CD4-positive, alpha-beta T cell (primary cell): ENCODE measurements around the gene TRAF3IP3. TPM values are rescaled to one million over a fixed set of nuclear protein-coding genes. Genes with fewer than 3 reads are reported as not detected.

Source experiments
- ATAC-seq: fragments of 200-7000 bp; cut with Tn5 transposase; one replicate; pipeline ENCODE4 v1.10.0; 2022; ENCODE audit warnings: mild to moderate bottlenecking; ENCODE audit not compliant: poor library complexity
- CTCF ChIA-PET: fragments of 350-600 bp; sonication (Branson Sonifier 250); formaldehyde crosslinking; loops from one replicate; lab custom pipeline; 2021; ENCODE audit warnings: antibody characterized with exemption, inconsistent platforms; lab: Charles Lee
- POLR2A ChIA-PET: fragments of 350-600 bp; sonication (Branson Sonifier 250); formaldehyde crosslinking; loops from one replicate; lab custom pipeline; 2021; ENCODE audit warnings: antibody characterized with exemption, inconsistent platforms; lab: Charles Lee
- DNase-seq, 14 experiments: peaks; one replicate each; pipeline ENCODE4 v3.0.0-alpha.2; 2013 to 2020; ENCODE audit warnings: mixed read lengths in 2 of 14
- H3K27ac ChIP-seq, 2 donors: one replicate each; pipeline versions ENCODE4 v1.5.1 to v1.7.0; 2013; ENCODE audit warnings: low read length in 2 of 2, low read depth in 1 of 2, mild to moderate bottlenecking in 1 of 2
- H3K27me3 ChIP-seq, 2 experiments: 1 replicate in 1 of 2; 2 replicates in 1 of 2; pipeline versions ENCODE4 v1.6.1 to v1.7.0; 2013; ENCODE audit warnings: low read length in 2 of 2, control low read depth in 1 of 2, mild to moderate bottlenecking in 1 of 2, moderate library complexity in 1 of 2; ENCODE audit not compliant: insufficient read depth in 2 of 2, control insufficient read depth in 1 of 2
- H3K36me3 ChIP-seq: one replicate; pipeline ENCODE4 v1.6.1; 2013; ENCODE audit warnings: low read length, control low read depth; ENCODE audit not compliant: insufficient read depth
- H3K4me1 ChIP-seq: one replicate; pipeline ENCODE4 v1.6.1; 2013; ENCODE audit warnings: low read length, control low read depth; ENCODE audit not compliant: insufficient read depth
- H3K4me3 ChIP-seq: one replicate; pipeline ENCODE4 v1.5.1; 2013; ENCODE audit warnings: mild to moderate bottlenecking, low read length, moderate library complexity
- H3K9me3 ChIP-seq, 2 experiments: 1 replicate in 1 of 2; 2 replicates in 1 of 2; pipeline versions ENCODE4 v1.6.1 to v1.7.0; 2013; ENCODE audit warnings: low read length in 2 of 2, mild to moderate bottlenecking in 2 of 2, control low read depth in 1 of 2, moderate library complexity in 1 of 2; ENCODE audit not compliant: control insufficient read depth in 1 of 2, insufficient read depth in 1 of 2
- H3K27ac Mint-ChIP-seq: one replicate; pipeline ENCODE4 v1.8.0; 2020; ENCODE audit warnings: mixed read lengths
- H3K27me3 Mint-ChIP-seq: one replicate; pipeline ENCODE4 v1.8.0; 2021; ENCODE audit warnings: mixed read lengths
- H3K36me3 Mint-ChIP-seq: one replicate; pipeline ENCODE4 v1.8.0; 2021; ENCODE audit warnings: low read depth, mixed read lengths
- H3K4me1 Mint-ChIP-seq: one replicate; pipeline ENCODE4 v1.8.0; 2021; ENCODE audit warnings: low read depth, mixed read lengths
- H3K4me3 Mint-ChIP-seq: one replicate; pipeline ENCODE4 v1.8.0; 2020; ENCODE audit warnings: mild to moderate bottlenecking, mixed read lengths
- H3K9me3 Mint-ChIP-seq: one replicate; pipeline ENCODE4 v1.8.0; 2020; ENCODE audit warnings: mixed read lengths
- intact Hi-C, 2 experiments: fragments of 100-400 bp; cut with DNase I in 1 of 2; cut with micrococcal nuclease in 1 of 2; formaldehyde crosslinking; loops; one replicate each; pipeline versions ENCODE4 v1.15.1 to v1.9.0; 2023 to 2025; cut with DNase I, micrococcal nuclease
- total RNA-seq, 174 experiments: library from RNA in 2 of 174; stranded (reverse) in 2 of 174; gene quantifications; one replicate each; pipeline ENCODE4 v1.2.3 and lab custom pipeline; 2021 to 2026
- TF ChIP-seq, protein P1 (sequence below): fragments of 200-600 bp; IDR thresholded peaks from one replicate; pipeline ENCODE4 v1.8.0; 2022; ENCODE audit warnings: antibody characterized with exemption, mild to moderate bottlenecking

TRAF3IP3 gene
- total RNA-seq, 2 experiments from 2014 or later: 279 to 290 TPM

DNA sequence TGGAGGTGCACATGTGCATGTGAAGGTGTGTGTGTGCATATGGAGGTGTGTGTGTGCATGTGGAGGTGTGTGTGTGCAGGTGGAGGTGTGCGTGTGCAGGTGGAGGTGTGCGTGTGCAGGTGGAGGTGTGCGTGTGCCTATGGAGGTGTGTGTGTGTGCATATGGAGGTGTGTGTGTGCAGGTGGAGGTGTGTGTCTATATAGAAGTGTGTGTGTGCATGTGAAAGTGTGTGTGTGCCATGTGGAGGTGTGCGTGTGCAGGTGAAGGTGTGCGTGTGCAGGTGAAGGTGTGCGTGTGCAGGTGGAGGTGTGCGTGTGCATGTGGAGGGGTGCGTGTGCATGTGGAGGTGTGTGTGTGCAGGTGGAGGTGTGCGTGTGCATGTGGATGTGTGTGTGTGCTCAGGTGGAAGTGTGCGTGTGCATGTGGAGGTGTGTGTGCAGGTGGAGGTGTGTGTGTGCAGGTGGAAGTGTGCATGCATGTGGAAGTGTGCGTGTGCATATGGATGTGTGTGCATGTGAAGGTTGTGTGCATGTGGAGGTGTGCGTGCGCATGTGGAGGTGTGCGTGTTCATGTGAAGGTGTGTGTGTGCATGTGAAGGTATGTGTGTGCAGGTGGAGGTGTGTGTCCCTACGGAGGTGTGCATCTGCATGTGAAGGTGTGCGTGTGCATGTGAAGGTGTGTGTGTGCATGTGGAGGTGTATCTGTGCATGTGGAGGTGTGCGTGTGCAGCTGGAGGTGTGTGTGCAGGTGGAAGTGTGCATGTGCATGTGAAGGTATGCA lies 15.0 kb downstream of the TRAF3IP3 start:
- peaks cover 51% of the 10 kb centered on the region for H3K4me1 Mint-ChIP-seq
- DNase-seq (no peak), ATAC-seq (no peak)
- H3K36me3 Mint-ChIP-seq: peaks cover 16% of the 10 kb centered on the region
- H3K27ac Mint-ChIP-seq: no peak overlapping the region
- Histone ChIP-seq H3K9me3 (no peaks in the 10 kb centered on the region), H3K4me3 (peak overlapping the region; percentile 71), H3K27ac (no peak overlapping the region), H3K27me3 (no peaks in the 10 kb centered on the region), H3K4me1 (peaks cover 75% of the 10 kb centered on the region), H3K36me3 (peaks cover 60% of the 10 kb centered on the region)
- POLR2A ChIA-PET: interaction anchor here (3.2 to 6.6 kb wide), 3 partner anchors 9 to 47 kb away, joined by 20 to 478 read pairs (median 245); partner anchors contain the start of genes C1orf74 and TRAF3IP3
- TF ChIP-seq, protein P1, sequence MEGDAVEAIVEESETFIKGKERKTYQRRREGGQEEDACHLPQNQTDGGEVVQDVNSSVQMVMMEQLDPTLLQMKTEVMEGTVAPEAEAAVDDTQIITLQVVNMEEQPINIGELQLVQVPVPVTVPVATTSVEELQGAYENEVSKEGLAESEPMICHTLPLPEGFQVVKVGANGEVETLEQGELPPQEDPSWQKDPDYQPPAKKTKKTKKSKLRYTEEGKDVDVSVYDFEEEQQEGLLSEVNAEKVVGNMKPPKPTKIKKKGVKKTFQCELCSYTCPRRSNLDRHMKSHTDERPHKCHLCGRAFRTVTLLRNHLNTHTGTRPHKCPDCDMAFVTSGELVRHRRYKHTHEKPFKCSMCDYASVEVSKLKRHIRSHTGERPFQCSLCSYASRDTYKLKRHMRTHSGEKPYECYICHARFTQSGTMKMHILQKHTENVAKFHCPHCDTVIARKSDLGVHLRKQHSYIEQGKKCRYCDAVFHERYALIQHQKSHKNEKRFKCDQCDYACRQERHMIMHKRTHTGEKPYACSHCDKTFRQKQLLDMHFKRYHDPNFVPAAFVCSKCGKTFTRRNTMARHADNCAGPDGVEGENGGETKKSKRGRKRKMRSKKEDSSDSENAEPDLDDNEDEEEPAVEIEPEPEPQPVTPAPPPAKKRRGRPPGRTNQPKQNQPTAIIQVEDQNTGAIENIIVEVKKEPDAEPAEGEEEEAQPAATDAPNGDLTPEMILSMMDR: no peak
- H3K9me3 Mint-ChIP-seq: no peaks in the 10 kb centered on the region
- intact Hi-C loops: loop anchor here in 1 of 2 experiments (1.0 kb wide), 1 partner anchor 12 kb away; no protein-coding TSS in a partner anchor
- no peak overlapping the region for H3K4me3 Mint-ChIP-seq
- no peaks in the 10 kb centered on the region for H3K27me3 Mint-ChIP-seq
- CTCF ChIA-PET: interaction anchor here (9.3 kb wide), 1 partner anchor 23 kb away, joined by 80 read pairs; no protein-coding TSS in a partner anchor

DNA sequence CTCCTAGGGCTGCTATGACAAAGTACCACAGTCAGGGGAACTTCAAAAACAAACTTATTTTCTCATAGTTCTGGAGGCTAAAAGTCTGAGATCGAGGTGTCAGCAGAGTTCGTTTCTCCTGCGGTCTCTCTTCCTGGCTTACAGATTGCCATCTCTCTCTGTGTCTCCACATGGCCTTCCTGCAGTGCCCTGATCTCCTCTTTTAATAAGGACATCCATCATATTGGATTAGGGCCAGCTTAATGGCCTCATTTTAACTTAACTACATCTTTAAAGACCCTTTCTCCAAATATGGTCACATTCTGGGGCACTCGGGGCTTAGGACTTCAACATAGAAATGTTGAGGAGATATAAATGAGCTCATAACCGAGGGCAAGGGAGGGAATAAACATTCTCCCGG lies 16.3 kb downstream of the TRAF3IP3 start:
- DNase-seq (peak in 1 of 14 experiments; percentile 18), ATAC-seq (no peak)
- intact Hi-C loops: no loop called here
- Histone ChIP-seq H3K36me3 (peaks cover 60% of the 10 kb centered on the region), H3K27ac (peak overlapping the region; percentile 46 to 55), H3K4me3 (peak overlapping the region; percentile 71), H3K9me3 (no peaks in the 10 kb centered on the region), H3K27me3 (no peaks in the 10 kb centered on the region), H3K4me1 (peaks cover 66% of the 10 kb centered on the region)
- Mint-ChIP-seq H3K27me3 (no peaks in the 10 kb centered on the region), H3K36me3 (peaks cover 5% of the 10 kb centered on the region), H3K4me3 (no peak overlapping the region), H3K4me1 (peaks cover 43% of the 10 kb centered on the region), H3K27ac (no peak overlapping the region), H3K9me3 (no peaks in the 10 kb centered on the region)
- ChIA-PET POLR2A (interaction anchor here (1.0 to 6.1 kb wide), 7 partner anchors 9 to 48 kb away, joined by 3 to 79 read pairs (median 5); partner anchors contain the start of genes C1orf74 and TRAF3IP3), CTCF (interaction anchor here (1.5 to 2.7 kb wide), 3 partner anchors 12 to 51 kb away, joined by 6 to 11 read pairs (median 8); partner anchors contain the start of gene C1orf74)
- TF ChIP-seq, protein P1: no peak

DNA sequence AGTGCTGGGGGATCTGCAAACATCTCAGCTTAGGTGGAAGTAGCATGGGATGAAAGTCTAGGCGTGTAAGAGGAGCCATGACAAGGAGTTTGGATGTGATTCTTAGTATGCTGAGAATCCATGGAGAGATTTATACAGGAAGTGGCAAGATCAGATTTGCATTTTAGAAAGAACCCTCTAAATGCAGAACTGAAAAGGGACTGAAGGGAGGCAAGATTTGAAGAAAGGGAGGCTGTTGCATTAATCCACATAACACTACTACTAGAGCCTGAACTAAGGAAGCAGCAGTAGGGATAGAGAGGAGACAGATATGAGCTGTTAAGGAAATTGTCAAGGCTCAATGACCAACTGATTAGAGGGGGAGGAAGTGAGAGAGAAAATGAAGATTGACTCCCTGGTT lies 18.7 kb downstream of the TRAF3IP3 start:
- ChIA-PET POLR2A (interaction anchor here (0.9 to 11.3 kb wide), 9 partner anchors 7 to 99 kb away, joined by 3 to 245 read pairs (median 7); partner anchors contain the start of genes C1orf74, G0S2 and TRAF3IP3), CTCF (interaction anchor here (1.5 to 2.7 kb wide), 3 partner anchors 10 to 53 kb away, joined by 4 to 11 read pairs (median 8); partner anchors contain the start of genes C1orf74 and UTP25)
- Histone ChIP-seq H3K4me1 (peaks cover 60% of the 10 kb centered on the region), H3K4me3 (no peak overlapping the region), H3K27me3 (no peaks in the 10 kb centered on the region), H3K9me3 (no peaks in the 10 kb centered on the region), H3K27ac (peak overlapping the region; percentile 29 to 43), H3K36me3 (peaks cover 77% of the 10 kb centered on the region)
- peaks cover 32% of the 10 kb centered on the region for H3K4me1 Mint-ChIP-seq
- ATAC-seq (no peak), DNase-seq (no peak)
- H3K27ac Mint-ChIP-seq: no peak overlapping the region
- TF ChIP-seq, protein P1: no peak
- peaks cover 26% of the 10 kb centered on the region for H3K36me3 Mint-ChIP-seq
- H3K27me3 Mint-ChIP-seq: no peaks in the 10 kb centered on the region
- H3K4me3 Mint-ChIP-seq: peak overlapping the region; percentile 4
- no peaks in the 10 kb centered on the region for H3K9me3 Mint-ChIP-seq
- intact Hi-C loops: no loop called here
